ENCODE data around the gene FSD2. TPM values are rescaled to one million over a fixed set of nuclear protein-coding genes. Genes with fewer than 3 reads are reported as not detected.

FSD2 gene
- total RNA-seq, 1 experiment from 2014 or later: not detected

DNA sequence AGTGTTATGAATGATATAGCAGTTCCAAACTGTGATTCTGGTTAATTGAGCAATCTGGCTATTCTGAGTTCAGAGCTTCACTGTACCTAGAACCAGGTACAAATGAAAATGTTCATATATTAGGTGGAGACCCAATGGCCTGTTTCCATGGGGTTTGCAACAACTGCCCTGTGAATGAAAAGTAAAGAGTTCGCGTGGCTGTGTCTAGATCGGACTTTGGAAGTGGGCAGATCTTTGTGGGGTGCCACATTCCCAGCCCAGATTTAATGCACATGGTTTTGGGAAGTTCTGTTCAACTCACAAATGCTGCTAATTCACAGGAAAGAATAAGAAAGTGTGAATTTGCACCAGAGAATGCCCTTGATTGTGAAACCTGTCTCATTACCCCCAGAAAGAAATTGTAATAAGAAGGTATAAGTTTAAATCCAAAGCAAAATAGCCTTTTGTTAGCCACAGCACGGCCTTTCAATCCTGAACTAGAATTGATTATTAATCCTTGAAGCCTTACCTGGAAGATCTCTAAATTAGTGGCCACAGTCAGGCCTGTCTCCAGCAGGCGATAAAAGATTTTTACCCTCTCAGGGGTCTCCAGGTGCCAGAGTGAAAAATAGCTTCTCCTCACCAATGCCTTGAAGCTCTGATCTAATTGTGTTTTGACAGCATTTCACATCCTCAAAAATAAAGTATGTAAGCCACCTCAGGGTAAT is 26.2 kb upstream of the FSD2 start:
- Histone ChIP-seq H3K27ac (peak overlapping the region; percentile 65), H3F3A (ENCODE audit: insufficient read depth, low read depth) (peaks cover 17% of the 10 kb centered on the region), H3K79me2 (ENCODE audit: low read depth) (no peaks in the 10 kb centered on the region), H3K9me2 (ENCODE audit: insufficient read depth) (no peaks in the 10 kb centered on the region), H3K27me3 (ENCODE audit: insufficient read depth, low read depth) (no peaks in the 10 kb centered on the region), H3K4me1 (replicated peaks; ENCODE audit: insufficient read depth) (peaks cover 22% of the 10 kb centered on the region), H2AFZ (no peak overlapping the region), H3K36me3 (ENCODE audit: low read depth) (peaks cover 14% of the 10 kb centered on the region), H3K4me2 (peak overlapping the region; percentile 42), H4K20me1 (ENCODE audit: insufficient read depth) (no peaks in the 10 kb centered on the region), H3K9me3 (ENCODE audit: insufficient read depth, low read depth) (no peaks in the 10 kb centered on the region), H3K4me3 (no peak overlapping the region)
- DNase-seq: no peak
- intact Hi-C loops (cut with micrococcal nuclease; ENCODE audit: unreplicated experiment): no loop called here
- CTCF ChIA-PET: interaction anchor here (1.1 kb wide), 1 partner anchor 179 kb away, joined by 4 read pairs; the partner anchor contains the start of gene C15orf40
- no peak for TF ChIP-seq EZH2 (IDR thresholded peaks at IDR 0.05; ENCODE audit: low read depth)
- TF ChIP-seq, protein P1, sequence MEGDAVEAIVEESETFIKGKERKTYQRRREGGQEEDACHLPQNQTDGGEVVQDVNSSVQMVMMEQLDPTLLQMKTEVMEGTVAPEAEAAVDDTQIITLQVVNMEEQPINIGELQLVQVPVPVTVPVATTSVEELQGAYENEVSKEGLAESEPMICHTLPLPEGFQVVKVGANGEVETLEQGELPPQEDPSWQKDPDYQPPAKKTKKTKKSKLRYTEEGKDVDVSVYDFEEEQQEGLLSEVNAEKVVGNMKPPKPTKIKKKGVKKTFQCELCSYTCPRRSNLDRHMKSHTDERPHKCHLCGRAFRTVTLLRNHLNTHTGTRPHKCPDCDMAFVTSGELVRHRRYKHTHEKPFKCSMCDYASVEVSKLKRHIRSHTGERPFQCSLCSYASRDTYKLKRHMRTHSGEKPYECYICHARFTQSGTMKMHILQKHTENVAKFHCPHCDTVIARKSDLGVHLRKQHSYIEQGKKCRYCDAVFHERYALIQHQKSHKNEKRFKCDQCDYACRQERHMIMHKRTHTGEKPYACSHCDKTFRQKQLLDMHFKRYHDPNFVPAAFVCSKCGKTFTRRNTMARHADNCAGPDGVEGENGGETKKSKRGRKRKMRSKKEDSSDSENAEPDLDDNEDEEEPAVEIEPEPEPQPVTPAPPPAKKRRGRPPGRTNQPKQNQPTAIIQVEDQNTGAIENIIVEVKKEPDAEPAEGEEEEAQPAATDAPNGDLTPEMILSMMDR (conservative IDR thresholded peaks at IDR 0.05): no peak; the same call in 1 of the 2 replicates
- BruUV-seq (replicated peaks): no TSS peak
- POLR2A ChIA-PET (ENCODE audit: unreplicated experiment): interaction anchor here (0.6 to 0.7 kb wide), 2 partner anchors 47 to 292 kb away, joined by 3 to 4 read pairs; partner anchors contain the start of gene RPS17

DNA sequence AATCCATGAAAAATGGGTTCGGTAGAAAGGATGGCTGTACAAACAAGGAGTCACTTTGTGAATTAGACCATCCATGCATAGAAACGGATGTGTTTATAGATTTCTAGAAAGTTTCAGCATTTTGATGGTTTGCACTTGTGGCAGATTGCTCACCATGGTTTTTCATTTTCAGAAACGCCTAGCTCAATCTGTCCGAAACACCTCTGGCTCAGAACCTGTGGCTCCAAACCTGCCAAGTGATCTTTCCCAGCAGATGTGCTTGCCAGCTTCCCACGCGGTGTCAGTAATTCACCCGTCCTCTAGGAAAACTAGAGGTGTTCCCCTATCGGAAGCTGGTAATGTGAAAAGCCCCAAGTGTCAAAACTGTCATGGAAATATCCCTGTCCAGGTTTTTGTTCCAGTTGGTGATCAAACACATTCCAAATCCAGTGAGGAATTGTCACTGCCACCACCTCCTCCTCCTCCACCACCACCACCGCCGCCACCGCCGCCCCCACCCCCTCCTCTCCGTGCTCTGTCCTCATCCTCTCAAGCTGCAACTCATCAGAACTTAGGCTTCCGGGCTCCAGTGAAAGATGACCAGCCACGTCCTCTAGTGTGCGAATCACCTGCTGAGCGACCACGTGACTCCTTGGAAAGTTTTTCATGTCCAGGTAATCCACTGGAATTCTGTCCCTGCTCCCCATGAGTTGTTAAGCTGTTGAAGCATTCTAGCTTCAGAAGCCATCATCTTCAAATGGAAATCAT is 24.7 kb upstream of the FSD2 start:
- no peaks in the 10 kb centered on the region for H3K27me3 ChIP-seq (ENCODE audit: insufficient read depth, low read depth)
- no peaks in the 10 kb centered on the region for H3K9me2 ChIP-seq (ENCODE audit: insufficient read depth)
- intact Hi-C loops (cut with micrococcal nuclease; ENCODE audit: unreplicated experiment): no loop called here
- POLR2A ChIA-PET (ENCODE audit: unreplicated experiment): interaction anchor here (0.5 kb wide), 1 partner anchor 501 kb away, joined by 14 read pairs; no protein-coding TSS in a partner anchor
- BruUV-seq (replicated peaks): no TSS peak
- TF ChIP-seq EZH2 (IDR thresholded peaks at IDR 0.05; ENCODE audit: low read depth): no peak
- TF ChIP-seq, protein P1 (conservative IDR thresholded peaks at IDR 0.05): no peak
- no peaks in the 10 kb centered on the region for H3K9me3 ChIP-seq (ENCODE audit: insufficient read depth, low read depth)
- no peaks in the 10 kb centered on the region for H3K79me2 ChIP-seq (ENCODE audit: low read depth)
- H3K4me3 ChIP-seq: no peak overlapping the region
- H3K27ac ChIP-seq: no peak overlapping the region
- H4K20me1 ChIP-seq (ENCODE audit: insufficient read depth): no peaks in the 10 kb centered on the region
- H3K36me3 ChIP-seq (ENCODE audit: low read depth): peaks cover 17% of the 10 kb centered on the region
- no peak overlapping the region for H2AFZ ChIP-seq
- peaks cover 22% of the 10 kb centered on the region for H3K4me1 ChIP-seq (replicated peaks; ENCODE audit: insufficient read depth)
- H3F3A ChIP-seq (ENCODE audit: insufficient read depth, low read depth): peaks cover 17% of the 10 kb centered on the region
- no peak for DNase-seq
- H3K4me2 ChIP-seq: no peak overlapping the region
- CTCF ChIA-PET: no interaction called here

DNA sequence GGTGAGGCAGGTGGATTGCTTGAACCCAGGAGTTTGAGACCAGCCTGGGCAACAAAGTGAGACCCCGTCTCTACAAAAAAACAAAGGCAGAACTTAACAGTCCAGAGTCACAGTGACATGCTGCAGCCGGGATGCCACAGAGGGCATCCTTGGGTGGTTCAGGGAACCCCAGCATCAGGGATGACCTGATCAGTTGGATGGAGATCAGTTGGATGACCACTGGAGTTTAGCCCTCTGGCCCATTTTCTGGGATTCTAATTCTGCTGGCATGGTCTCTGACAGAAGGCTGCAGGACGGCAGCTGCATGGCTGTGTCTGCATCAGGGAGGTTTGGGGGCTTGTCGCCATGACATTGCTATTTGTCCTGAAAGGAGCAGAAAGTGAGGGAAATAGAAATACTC is 23.4 kb upstream of the FSD2 start:
- TF ChIP-seq EZH2 (IDR thresholded peaks at IDR 0.05; ENCODE audit: low read depth): no peak
- TF ChIP-seq, protein P1 (conservative IDR thresholded peaks at IDR 0.05): no peak
- Histone ChIP-seq H3K27ac (no peak overlapping the region), H2AFZ (no peak overlapping the region), H3K4me2 (no peak overlapping the region), H3K9me2 (ENCODE audit: insufficient read depth) (no peaks in the 10 kb centered on the region), H3K27me3 (ENCODE audit: insufficient read depth, low read depth) (no peaks in the 10 kb centered on the region), H3K36me3 (ENCODE audit: low read depth) (peaks cover 17% of the 10 kb centered on the region), H3K4me3 (no peak overlapping the region), H3K79me2 (ENCODE audit: low read depth) (no peaks in the 10 kb centered on the region), H4K20me1 (ENCODE audit: insufficient read depth) (no peaks in the 10 kb centered on the region), H3F3A (ENCODE audit: insufficient read depth, low read depth) (peaks cover 17% of the 10 kb centered on the region), H3K4me1 (replicated peaks; ENCODE audit: insufficient read depth) (peaks cover 22% of the 10 kb centered on the region), H3K9me3 (ENCODE audit: insufficient read depth, low read depth) (no peaks in the 10 kb centered on the region)
- intact Hi-C loops (cut with micrococcal nuclease; ENCODE audit: unreplicated experiment): no loop called here
- ChIA-PET CTCF (no interaction called here), POLR2A (ENCODE audit: unreplicated experiment) (no interaction called here)
- no TSS peak for BruUV-seq (replicated peaks)
- DNase-seq: no peak
